Prostate gland (tissue), 2 donors: ENCODE measurements around the gene RALGPS2. TPM values are rescaled to one million over a fixed set of nuclear protein-coding genes. Genes with fewer than 3 reads are reported as not detected.

Experiments used
- DNase-seq: peaks from one replicate; pipeline ENCODE4 v3.0.0-alpha.2; 2019; ENCODE audit warnings: low spot score
- H3K27ac ChIP-seq, 2 donors: fragments of 200-600 bp; sonication (generic); 2 replicates each; pipeline ENCODE4 v1.5.1; 2017 to 2019
- H3K27me3 ChIP-seq: fragments of 200-600 bp; sonication (generic); replicated peaks from 2 replicates; pipeline ENCODE4 v1.5.1; 2019; ENCODE audit not compliant: insufficient read depth
- H3K36me3 ChIP-seq, 2 donors: fragments of 200-600 bp; sonication (generic); 1 replicate in 1 of 2; 2 replicates in 1 of 2; pipeline versions ENCODE4 v1.5.1 to v1.8.1; 2017 to 2019
- H3K4me1 ChIP-seq: fragments of 200-600 bp; sonication (generic); replicated peaks from 2 replicates; pipeline ENCODE4 v1.5.1; 2019
- H3K4me3 ChIP-seq, 2 donors: fragments of 200-600 bp; sonication (generic); 2 replicates each; pipeline ENCODE4 v1.5.1; 2017 to 2019
- H3K9me3 ChIP-seq: fragments of 200-600 bp; sonication (generic); 2 replicates; pipeline ENCODE4 v1.5.1; 2017
- CTCF ChIP-seq, 4 experiments: fragments of 200-600 bp in 2 of 4; fragments of 450-650 bp in 2 of 4; sonication (generic) in 2 of 4; IDR thresholded peaks; 1 replicate in 3 of 4; 2 replicates in 1 of 4; pipeline ENCODE4 v1.5.1; 2016 to 2019; ENCODE audit warnings: antibody characterized with exemption in 4 of 4, mild to moderate bottlenecking in 2 of 4, moderate library complexity in 2 of 4
- POLR2A ChIP-seq: fragments of 450-650 bp; IDR thresholded peaks from one replicate; pipeline ENCODE4 v1.6.1; 2016; ENCODE audit warnings: antibody characterized with exemption, mild to moderate bottlenecking
- POLR2AphosphoS5 ChIP-seq: sonication (generic); formaldehyde crosslinking; IDR thresholded peaks from one replicate; pipeline ENCODE4 v1.6.1; 2017; ENCODE audit warnings: antibody characterized with exemption
- WGBS: methylation state at CpG from one replicate; pipeline ENCODE4 v1.1.5; 2018; 5-methylcytosine and 5-hydroxymethylcytosine counted together
- intact Hi-C: fragments of 100-400 bp; cut with DNase I; formaldehyde crosslinking; loops from one replicate; pipeline ENCODE4 v1.14.2; 2022
- total RNA-seq, 2 donors: library from RNA; depleted of rRNA; stranded (reverse); fragments of >200 nt; gene quantifications; one replicate each; pipeline ENCODE4 v1.1.0, GENCODE V29; 2016

RALGPS2 gene
- total RNA-seq, 2 donors from 2014 or later = 25.6 to 26.2 TPM

GRCh38 chr1:178784131-178784536 is 59.1 kb downstream of the RALGPS2 start:
- intact Hi-C loops = no loop called here
- 89% methylated on average over 2 of the region's 2 CpGs for WGBS
- Histone ChIP-seq H3K4me3 (no peak overlapping the region), H3K27me3 (no peaks in the 10 kb centered on the region), H3K27ac (no peak overlapping the region), H3K9me3 (no peaks in the 10 kb centered on the region), H3K36me3 (no peaks in the 10 kb centered on the region), H3K4me1 (no peaks in the 10 kb centered on the region)
- DNase-seq = no peak
- TF ChIP-seq CTCF (IDR thresholded peaks at IDR 0.05) = no peak
- no peak for TF ChIP-seq POLR2AphosphoS5
- TF ChIP-seq POLR2A = no peak

GRCh38 chr1:178792394-178792793 is 67.3 kb downstream of the RALGPS2 start:
- Histone ChIP-seq H3K4me3 (no peak overlapping the region), H3K9me3 (no peaks in the 10 kb centered on the region), H3K4me1 (no peaks in the 10 kb centered on the region), H3K36me3 (no peaks in the 10 kb centered on the region), H3K27me3 (no peaks in the 10 kb centered on the region), H3K27ac (no peak overlapping the region)
- no peak for DNase-seq
- WGBS = 74% methylated on average over 3 of the region's 3 CpGs
- no peak for TF ChIP-seq POLR2A
- no peak for TF ChIP-seq POLR2AphosphoS5
- intact Hi-C loops = no loop called here

- DNase-seq = no peak
- no peak overlapping the region for H3K27ac ChIP-seq
- H3K4me1 ChIP-seq = no peaks in the 10 kb centered on the region
- H3K36me3 ChIP-seq = no peaks in the 10 kb centered on the region
- H3K27me3 ChIP-seq = no peaks in the 10 kb centered on the region
- H3K4me3 ChIP-seq = no peak overlapping the region
- intact Hi-C loops = no loop called here
- WGBS = 92% methylated on average over 3 of the region's 3 CpGs
- no peaks in the 10 kb centered on the region for H3K9me3 ChIP-seq
- TF ChIP-seq POLR2A (no peak), POLR2AphosphoS5 (no peak), CTCF (IDR thresholded peaks at IDR 0.05) (no peak)
These were observed 71.0 kb downstream of the RALGPS2 start for GRCh38 chr1:178796013-178796412.

GRCh38 chr1:178797590-178797989 is 72.5 kb downstream of the RALGPS2 start:
- intact Hi-C loops = no loop called here
- H3K9me3 ChIP-seq = no peaks in the 10 kb centered on the region
- no peak overlapping the region for H3K4me3 ChIP-seq
- no peak for DNase-seq
- no peaks in the 10 kb centered on the region for H3K27me3 ChIP-seq
- WGBS = 89% methylated on average over 2 of the region's 2 CpGs
- H3K36me3 ChIP-seq = no peaks in the 10 kb centered on the region
- H3K4me1 ChIP-seq = no peaks in the 10 kb centered on the region
- TF ChIP-seq POLR2A = no peak
- TF ChIP-seq POLR2AphosphoS5 = no peak
- no peak for TF ChIP-seq CTCF (IDR thresholded peaks at IDR 0.05)
- no peak overlapping the region for H3K27ac ChIP-seq

- no peak overlapping the region for H3K27ac ChIP-seq
- H3K36me3 ChIP-seq = no peaks in the 10 kb centered on the region
- H3K4me1 ChIP-seq = no peaks in the 10 kb centered on the region
- 96% methylated on average over 6 of the region's 6 CpGs for WGBS
- DNase-seq = no peak
- TF ChIP-seq POLR2A = no peak
- no peak for TF ChIP-seq POLR2AphosphoS5
- TF ChIP-seq CTCF (IDR thresholded peaks at IDR 0.05) = no peak
- H3K9me3 ChIP-seq = no peaks in the 10 kb centered on the region
- no peaks in the 10 kb centered on the region for H3K27me3 ChIP-seq
- intact Hi-C loops = no loop called here
- H3K4me3 ChIP-seq = no peak overlapping the region
These were observed 73.3 kb downstream of the RALGPS2 start for GRCh38 chr1:178798232-178798861.
